GM19240 (cell line): ENCODE data around the gene KYAT1.
A peak's percentile ranks its signal among the peaks of the same experiment; 100 is the strongest.

Experiments
- DNase-seq: peaks from one replicate; pipeline ENCODE4 v3.0.0; 2011; ENCODE audit warnings: low spot score; ENCODE audit not compliant: insufficient read length

The KYAT1 gene

GRCh38 chr9:128840524-128840923 is 41.2 kb downstream of the KYAT1 start:
- no peak for DNase-seq

DNA sequence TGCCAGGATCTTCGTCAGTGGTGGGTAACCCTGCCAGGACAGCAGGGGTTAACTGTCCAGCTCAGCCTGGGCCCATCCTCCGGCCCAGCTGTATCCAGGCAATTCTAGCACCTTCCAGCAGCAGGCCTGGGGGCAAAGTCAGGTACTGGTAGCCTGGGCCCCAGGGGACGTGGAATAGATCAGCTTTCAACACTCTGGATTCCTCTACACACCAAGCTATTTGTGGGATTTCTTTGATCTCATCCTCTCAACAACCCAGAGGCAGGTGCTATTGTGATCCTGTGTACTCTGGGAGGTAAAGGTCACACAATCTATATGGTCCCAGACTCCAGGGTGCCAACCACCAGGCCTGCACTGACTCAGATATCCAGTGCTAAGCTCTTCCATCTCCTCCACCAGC is 43.4 kb downstream of the KYAT1 start:
- no peak for DNase-seq

DNA sequence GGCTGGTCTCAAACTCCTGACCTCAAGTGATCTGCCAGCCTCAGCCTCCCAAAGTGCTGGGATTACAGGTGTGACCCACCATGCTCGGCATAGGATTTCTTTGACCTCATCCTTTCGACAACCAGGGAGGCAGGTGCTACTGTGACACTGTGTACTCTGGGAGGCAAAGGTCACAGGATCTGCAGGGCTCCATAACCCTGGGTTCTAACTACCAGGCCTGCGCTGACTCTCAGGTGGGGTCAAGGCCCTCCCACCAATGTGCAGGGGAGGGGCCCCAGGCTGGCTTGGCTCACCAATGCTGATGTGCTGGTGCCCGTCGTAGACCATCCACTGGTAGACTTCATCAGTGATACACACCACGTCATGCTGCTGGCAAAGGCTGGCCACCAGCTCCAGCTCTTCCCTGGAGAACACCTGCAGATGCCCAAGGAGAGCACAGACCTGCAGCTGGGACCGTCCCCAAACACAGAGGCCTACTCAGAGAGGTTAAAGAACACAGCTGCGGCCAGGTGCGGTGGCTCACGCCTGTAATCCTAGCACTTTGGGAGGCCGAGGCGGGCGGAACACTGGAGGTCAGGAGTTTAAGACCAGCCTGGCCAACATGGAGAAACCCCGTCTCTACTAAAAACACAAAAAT is 45.1 kb downstream of the KYAT1 start:
- DNase-seq: no peak

- DNase-seq: no peak
Measured at GRCh38 chr9:128835246-128836210, 46.2 kb downstream of the KYAT1 start.

GRCh38 chr9:128833696-128834095 is 48.1 kb downstream of the KYAT1 start:
- no peak for DNase-seq

DNA sequence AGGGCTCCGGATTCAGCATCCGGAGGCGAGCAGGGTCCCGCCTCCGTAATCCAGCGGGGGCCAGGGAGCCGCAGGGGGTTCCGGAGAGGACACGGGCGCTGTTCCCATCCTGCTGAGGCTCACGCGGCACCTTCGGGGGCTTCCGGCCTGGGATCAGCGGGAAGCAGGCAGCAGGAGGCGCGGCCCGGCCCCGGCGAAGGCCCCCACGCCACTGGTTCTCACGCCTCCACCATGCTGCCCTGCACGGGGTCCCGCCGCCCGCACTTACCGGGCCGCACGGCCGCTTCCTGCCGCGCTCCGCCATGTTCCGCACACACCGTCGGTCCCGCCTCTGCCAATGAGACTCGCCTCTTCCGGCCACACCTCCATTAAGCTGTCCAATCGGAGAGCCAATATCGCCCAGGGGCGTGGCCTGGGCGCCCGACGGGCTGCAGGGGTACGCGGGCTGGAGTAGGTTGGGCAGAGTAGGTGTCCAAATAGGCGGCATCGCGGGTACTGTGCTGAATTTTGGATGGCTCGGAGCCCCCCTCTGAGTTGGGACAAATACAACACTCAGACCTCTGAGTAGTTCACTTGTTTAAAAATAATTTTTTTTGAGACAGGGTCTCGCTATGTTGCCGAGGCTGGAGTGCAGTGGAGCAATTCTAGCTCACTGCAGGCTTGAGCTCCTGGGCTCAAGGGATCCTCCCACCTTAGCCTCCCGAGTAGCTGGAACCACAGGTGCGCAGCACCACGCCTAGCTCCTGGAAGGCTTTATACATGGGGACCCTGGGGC is 52.1 kb downstream of the KYAT1 start, which contains the start of gene SPOUT1:
Gene SPOUT1, minus strand, starts transcription at position 318 of the 775 bp plus-strand sequence. Its CDS starts 14 bp downstream, at position 304.
- DNase-seq: peak; percentile 99

DNA sequence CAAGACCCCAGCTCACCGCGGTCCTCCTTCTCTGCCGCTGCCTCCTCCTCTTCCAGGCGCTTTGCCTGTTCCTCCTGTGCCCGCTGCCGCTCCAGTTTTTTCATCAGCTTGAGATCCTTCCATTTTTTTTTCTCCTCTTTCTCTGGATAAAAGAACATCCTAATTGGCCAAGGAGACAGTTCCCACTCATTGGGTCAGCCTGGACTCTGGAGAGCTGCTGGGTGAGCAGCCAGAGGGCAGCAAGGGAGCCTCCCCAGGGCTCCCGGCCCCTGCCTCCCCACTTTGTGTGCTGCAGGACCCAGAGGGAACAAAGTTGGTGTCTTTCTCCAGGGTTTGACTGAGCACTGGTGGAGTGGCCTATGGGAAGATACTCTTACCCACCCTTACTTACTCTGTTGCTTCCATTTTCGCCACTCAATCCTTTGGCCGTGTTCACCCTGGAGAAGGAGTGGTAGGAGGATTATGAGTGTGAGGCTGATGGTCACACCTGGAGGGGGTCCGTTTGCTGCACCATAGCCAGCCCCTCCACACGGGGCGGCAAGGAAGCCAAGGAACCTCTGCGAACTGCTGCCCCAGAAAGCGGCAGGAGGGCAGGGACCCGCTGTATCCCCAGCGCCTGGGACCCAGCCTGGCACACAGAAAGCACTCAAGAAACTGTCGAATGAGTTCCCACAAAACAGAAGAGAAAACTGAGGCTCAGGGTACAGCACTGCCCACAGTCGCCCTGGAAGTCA is 52.9 kb downstream of the KYAT1 start:
- no peak for DNase-seq

DNA sequence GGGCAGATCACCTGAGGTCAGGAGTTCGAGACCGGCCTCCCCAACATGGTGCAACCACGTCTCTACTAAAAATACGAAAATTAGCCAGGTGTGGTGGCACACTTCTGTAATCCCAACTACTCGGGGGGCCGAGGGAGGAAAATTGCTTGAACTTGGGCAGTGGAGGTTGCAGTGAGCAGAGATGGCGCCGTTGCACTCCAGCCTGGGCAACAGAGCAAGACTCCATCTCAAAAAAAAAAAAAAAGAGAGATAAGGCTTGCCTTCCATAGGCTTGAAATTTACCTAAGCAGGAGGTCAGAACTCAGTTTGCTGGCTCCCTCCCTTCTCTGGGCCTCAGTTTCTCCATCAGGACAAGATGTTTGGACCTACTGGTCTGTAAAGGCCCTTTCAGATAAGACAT is 53.5 kb downstream of the KYAT1 start:
- DNase-seq: no peak

DNA sequence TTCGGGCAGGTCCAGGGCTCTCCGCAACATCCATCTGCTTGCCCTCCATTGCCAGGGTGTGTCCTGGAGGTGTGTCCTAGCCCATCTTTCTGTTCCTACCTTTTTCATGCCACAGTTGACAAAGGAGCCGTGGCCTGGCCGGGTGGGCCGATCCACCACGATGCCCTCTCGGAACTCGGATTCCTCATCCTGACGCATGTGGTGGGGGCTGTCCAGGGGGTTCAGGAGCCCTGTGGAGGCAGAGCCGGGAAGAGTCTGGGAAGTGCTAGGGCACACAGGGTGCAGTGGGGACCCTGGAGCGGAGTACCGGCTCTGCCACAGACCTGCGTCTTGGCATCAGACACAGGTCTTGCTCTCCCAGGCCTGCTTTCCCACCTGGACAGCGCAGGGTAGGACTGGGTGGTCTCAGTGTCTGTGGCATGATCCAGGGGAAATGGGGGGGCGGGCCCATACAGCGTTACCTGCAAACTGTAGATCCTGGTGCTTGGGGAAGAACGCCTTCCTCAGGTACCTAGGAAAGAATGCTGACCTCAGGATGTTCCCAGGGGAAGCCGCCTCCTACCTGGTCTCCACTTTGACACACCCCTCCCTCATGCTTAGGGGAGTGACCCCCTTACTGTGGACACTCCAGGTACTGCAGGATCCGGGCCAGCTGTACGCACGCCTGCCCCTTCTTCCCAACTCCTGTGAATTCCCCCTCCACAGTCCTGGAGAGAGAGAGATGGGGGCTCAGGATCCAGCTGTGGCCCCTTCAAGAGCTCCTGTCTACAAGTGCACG is 55.6 kb downstream of the KYAT1 start:
- no peak for DNase-seq

DNA sequence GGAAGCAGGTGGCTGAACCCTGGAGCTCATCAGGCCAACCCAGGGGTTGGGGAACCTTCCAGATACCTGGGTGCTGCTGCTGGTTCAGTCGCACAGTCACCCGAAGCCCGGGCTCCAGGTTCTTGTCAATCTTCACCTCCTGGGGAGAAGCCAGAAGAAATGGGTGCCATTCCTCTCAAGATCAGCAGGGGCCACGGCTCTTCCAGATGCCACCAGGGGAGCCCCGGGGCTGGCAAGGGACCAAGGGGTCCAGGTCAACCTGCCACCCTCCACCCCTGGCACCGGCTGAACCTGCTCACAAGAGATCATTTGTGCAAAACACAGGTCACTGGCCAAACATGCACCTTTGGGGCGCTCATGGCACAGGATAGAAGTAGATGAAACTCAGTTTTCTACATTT is 56.8 kb downstream of the KYAT1 start:
- no peak for DNase-seq

GRCh38 chr9:128823903-128824406 is 57.8 kb downstream of the KYAT1 start:
- no peak for DNase-seq

DNA sequence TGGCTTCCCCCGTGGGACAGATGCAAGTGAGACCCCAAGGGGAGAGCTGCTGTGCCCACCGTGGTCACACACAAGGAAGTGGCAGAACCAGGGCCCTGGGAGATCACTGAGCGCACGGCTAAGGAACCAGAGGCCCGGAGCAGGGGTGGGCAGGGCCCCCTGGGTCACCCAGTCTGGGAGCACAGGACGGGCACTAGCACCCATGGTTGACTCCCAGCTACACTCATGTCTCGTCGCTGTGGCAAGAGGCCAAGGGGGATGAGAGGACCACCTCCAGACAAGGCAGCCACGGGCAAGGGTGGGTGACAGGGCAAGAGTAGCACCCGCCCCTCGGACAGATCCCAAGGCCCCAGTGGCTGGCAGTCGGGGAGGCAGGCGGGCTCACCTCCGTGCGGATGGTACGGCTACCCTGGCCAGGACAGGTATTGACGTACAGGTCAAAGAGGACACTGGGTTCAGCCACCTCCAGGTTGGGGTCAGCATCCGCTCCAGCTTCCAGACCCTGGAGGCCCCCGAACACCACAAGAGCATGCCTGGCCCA is 58.3 kb downstream of the KYAT1 start:
- DNase-seq: no peak

GRCh38 chr9:128822407-128823042 is 59.2 kb downstream of the KYAT1 start:
- no peak for DNase-seq

DNA sequence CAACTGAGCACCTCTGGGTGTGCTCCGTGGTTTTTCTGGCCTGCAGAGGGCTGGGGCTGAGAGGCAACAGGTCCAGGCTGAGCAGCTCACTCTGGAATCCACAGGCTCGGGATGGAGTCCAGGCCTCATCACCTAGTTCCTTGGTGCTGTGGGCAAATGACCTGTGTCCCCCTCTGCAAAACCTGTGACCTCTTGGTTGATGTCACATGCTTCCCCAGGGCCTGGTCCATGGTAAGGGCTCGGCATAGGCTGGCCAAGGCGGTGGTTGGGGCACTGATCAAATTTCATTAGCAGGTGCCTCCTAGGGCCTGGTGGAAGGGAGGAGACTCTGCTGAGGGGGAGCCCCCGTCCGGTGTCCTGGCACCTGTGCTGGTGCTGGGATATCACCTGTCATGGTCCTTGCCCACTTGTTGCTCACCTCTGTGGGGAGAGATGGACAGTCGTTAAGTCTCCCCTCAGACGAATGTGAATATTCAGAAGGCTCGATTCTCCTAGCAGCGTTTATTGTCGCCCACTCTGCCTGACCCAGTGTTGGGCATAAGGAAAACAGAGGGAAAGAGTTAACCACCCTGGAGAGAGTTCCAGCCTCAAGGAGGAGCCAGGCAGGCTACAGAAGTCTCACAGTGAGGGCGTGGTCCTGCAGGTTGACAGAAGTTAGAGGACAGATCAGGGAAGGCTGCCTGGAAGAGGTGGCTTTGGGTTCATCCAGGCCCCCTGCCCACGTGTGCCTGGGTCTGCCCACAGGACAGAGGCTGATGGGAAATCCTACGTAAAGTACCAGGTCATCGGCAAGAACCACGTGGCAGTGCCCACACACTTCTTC is 60.0 kb downstream of the KYAT1 start:
- no peak for DNase-seq

GRCh38 chr9:128820665-128821583 is 60.8 kb downstream of the KYAT1 start:
- no peak for DNase-seq

DNA sequence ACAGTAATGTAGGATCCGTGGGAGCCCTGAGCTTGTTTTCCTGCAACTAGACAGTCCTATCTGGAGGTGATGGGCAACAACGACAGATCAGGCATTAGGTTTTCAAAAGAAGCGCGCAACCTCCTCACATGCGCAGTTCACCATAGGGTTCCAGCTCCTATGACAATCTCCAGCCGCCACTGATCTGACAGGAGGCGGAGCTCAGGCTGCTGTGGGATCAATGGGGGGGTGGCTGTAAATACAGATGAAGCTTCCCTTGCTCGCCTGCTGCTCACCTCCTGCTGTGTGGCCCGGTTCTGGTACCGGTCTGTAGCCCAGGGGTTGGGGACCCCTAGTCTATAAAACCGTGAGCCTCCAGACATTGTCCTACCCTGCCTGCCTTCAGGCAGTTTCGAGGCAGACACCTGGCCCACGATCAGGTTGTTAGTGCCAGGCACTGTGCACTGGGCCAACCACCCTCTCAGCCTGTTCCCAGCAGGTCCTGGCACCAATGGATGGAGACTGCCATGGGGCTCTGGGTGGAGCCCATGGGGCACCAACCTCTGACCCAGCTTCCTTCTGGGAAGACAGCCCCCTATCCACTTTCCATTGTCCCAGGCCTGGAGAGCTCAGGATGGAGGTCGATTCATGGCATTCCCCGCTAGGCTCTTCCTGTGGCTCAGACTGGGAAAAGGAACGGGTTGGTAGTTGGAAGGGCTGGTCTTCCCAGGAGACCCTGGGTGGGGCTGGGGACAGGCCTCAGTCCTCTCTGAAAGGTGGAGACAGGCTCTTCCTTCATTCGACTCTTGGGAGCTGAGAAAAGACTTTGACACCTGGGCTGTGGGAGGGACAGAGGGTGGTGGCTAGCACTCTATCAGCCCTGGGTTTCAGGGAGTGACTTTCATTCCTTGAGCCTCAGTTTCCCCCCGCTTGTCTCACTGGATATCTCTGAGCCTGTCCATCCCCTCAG is 61.8 kb downstream of the KYAT1 start:
- no peak for DNase-seq
